Skeletal muscle tissue (tissue), 4 donors: ENCODE measurements around the gene CCIN. TPM values are rescaled to one million over a fixed set of nuclear protein-coding genes. Genes with fewer than 3 reads are reported as not detected.

ENCODE experiments used
- H3K27ac ChIP-seq: one replicate; pipeline ENCODE4 v1.7.0; 2013; ENCODE audit warnings: mild to moderate bottlenecking, low read depth, low read length, inconsistent platforms
- H3K27me3 ChIP-seq, 3 donors: one replicate each; pipeline ENCODE4 v1.7.0; 2013; ENCODE audit warnings: low read length in 3 of 3; ENCODE audit not compliant: control insufficient read depth in 3 of 3, insufficient read depth in 3 of 3
- H3K36me3 ChIP-seq, 3 donors: one replicate each; pipeline ENCODE4 v1.7.0; 2013; ENCODE audit warnings: low read length in 3 of 3; ENCODE audit not compliant: control insufficient read depth in 3 of 3, insufficient read depth in 3 of 3
- H3K4me1 ChIP-seq, 3 donors: one replicate each; pipeline ENCODE4 v1.7.0; 2013; ENCODE audit warnings: low read length in 3 of 3, mild to moderate bottlenecking in 3 of 3; ENCODE audit not compliant: control insufficient read depth in 3 of 3, insufficient read depth in 3 of 3
- H3K4me3 ChIP-seq, 3 donors: one replicate each; pipeline ENCODE4 v1.7.0; 2013; ENCODE audit warnings: low read length in 3 of 3
- H3K9ac ChIP-seq, 3 donors: one replicate each; pipeline ENCODE4 v1.7.0; 2013; ENCODE audit warnings: low read length in 3 of 3, mild to moderate bottlenecking in 3 of 3, moderate library complexity in 2 of 3, low read depth in 1 of 3
- H3K9me3 ChIP-seq, 3 donors: one replicate each; pipeline ENCODE4 v1.7.0; 2013; ENCODE audit warnings: low read length in 3 of 3; ENCODE audit not compliant: control insufficient read depth in 3 of 3
- total RNA-seq: library from RNA; depleted of rRNA; stranded (reverse); fragments of >200 nt; gene quantifications from one replicate; pipeline ENCODE4 v1.2.3, GENCODE V29; 2014
- donor health status: Osteomylitis.

Gene CCIN
- total RNA-seq, 1 donor from 2014 or later, result 1.0 TPM

DNA sequence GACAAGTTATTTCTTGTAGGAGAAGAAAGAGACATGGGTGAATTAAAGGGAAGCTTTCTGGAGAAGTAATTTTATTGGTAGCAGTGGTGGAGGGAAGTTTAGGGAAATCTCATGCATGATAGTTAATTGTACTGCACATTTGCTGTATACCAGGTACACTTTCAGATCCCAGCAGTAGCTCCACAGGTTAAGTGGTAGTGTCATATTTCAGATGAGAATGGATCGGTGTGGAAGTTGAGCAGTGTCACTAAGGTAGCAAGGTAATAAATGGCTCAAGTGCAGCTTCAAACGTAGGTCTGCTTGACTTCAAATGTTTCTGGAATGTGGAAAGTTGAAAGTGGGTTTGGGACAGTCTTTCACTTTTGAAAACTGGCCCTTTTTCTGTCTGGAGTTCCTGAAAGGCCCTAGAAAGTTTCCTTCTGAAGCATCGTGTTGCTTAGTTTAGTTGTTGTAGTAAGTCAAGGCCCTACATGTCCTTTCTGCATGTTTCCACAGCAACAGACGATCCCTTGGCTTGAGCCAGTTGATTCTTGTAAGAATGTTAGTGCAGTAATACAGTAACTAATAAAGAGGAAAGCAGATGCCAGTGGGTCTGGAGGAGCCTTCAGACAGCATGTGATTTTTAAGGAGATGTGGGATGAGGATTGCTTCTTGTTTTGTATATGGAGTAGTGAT, 25.3 kb downstream of the CCIN start:
- Histone ChIP-seq H3K36me3 (peaks cover 5% of the 10 kb centered on the region in 3 donors), H3K9ac (no peak overlapping the region)

DNA sequence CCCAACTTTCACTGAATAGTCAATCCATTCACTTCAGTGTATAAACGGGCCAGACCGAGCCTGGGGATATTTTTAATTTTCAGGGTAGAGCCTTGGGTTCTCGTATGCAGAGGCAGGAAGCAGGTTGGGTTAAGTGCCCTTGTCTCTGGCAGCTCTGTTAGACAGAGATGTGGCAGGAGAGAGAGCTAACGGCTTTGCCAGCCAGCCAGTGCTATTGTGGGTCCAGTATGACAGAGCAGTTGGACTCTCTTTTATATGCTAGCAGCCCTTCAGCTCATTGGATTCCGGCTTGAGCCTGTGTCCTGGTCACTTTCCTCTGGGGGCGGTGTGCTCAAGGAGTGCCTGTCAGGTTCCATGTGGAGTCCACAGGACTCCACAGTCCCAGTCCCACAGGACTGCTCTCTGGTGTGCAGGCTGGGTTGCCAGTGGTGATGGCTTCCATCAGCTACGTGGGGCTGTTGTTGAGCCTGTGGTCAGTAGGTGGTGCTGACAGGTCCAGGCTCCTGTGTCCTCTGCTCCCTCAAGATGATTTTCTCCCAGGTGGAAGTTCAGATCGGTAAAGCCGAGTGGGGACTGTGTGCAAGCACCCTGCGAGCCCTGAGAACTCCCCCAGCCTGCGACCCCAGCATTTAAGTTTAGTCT, 35.8 kb downstream of the CCIN start:
- peaks cover 43 to 80% (median 72%) of the 10 kb centered on the region in 3 donors for H3K36me3 ChIP-seq

More for the DNA sequence above, 25.3 kb downstream of the CCIN start:
- Histone ChIP-seq H3K4me3 (no peak overlapping the region), H3K4me1 (peaks cover 25 to 43% (median 39%) of the 10 kb centered on the region in 3 donors), H3K27ac (no peak overlapping the region), H3K27me3 (no peaks in the 10 kb centered on the region), H3K9me3 (no peaks in the 10 kb centered on the region)

DNA sequence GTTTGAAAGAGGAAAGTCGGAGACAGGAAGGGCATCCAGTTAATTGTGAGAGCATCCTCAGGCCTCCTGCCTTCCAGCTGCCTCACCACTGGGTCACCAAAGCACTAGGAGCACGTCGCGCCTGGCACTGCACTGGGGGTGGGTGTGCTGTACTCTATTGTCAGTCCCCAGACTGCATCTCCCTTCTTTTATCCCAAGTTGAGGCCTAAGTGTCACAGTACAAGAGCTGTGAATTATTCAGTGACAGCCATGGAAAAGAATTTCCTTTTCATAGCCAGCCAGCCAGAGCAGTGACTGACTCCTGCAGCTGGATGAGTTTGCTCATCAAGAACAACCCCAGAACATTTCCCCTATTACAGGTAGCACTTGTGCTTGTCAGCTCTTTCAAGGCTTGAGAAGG, 37.8 kb downstream of the CCIN start:
- peak overlapping the region in 2 of 3 donors; percentile 28 to 41 for H3K9ac ChIP-seq
- no peaks in the 10 kb centered on the region for H3K27me3 ChIP-seq
- no peaks in the 10 kb centered on the region for H3K9me3 ChIP-seq
- H3K4me1 ChIP-seq, result peaks cover 34 to 41% (median 39%) of the 10 kb centered on the region in 3 donors
- H3K4me3 ChIP-seq, result no peak overlapping the region
- peak overlapping the region; percentile 50 for H3K27ac ChIP-seq
- H3K36me3 ChIP-seq, result peaks cover 37 to 67% (median 64%) of the 10 kb centered on the region in 3 donors

More for the DNA sequence above, 35.8 kb downstream of the CCIN start:
- Histone ChIP-seq H3K9ac (no peak overlapping the region), H3K27ac (no peak overlapping the region), H3K4me1 (peaks cover 22 to 24% (median 24%) of the 10 kb centered on the region in 3 donors), H3K4me3 (no peak overlapping the region), H3K27me3 (no peaks in the 10 kb centered on the region), H3K9me3 (no peaks in the 10 kb centered on the region)

DNA sequence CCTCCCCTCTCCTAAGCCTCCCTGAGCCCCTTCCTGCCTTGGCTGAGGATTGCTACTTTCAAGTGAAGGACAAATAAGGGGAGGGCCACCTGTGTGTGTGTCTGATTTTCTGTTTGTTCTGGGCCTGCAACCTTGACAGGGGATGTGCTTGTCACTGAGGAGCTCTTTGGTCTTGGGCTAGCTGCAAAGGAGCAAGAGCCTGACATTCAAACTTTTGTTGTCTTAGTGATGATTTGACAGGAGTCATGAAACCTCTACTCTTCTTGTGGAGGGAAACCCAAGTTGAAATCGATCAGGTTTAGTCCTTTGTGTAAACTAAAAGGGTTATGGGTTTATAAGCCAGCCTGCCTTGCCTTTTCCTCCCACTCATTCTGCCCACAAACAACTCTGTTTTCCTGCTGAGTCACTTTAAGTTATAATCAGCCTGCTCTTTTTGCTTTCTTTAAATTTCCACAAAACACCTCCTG, 38.4 kb downstream of the CCIN start:
- H3K4me1 ChIP-seq, result peaks cover 38 to 43% (median 42%) of the 10 kb centered on the region in 3 donors
- H3K27me3 ChIP-seq, result no peaks in the 10 kb centered on the region
- H3K27ac ChIP-seq, result peak overlapping the region; percentile 50
- H3K9me3 ChIP-seq, result no peaks in the 10 kb centered on the region
- H3K9ac ChIP-seq, result peak overlapping the region in 1 of 3 donors; percentile 41
- H3K4me3 ChIP-seq, result no peak overlapping the region
- peaks cover 33 to 68% (median 63%) of the 10 kb centered on the region in 3 donors for H3K36me3 ChIP-seq

DNA sequence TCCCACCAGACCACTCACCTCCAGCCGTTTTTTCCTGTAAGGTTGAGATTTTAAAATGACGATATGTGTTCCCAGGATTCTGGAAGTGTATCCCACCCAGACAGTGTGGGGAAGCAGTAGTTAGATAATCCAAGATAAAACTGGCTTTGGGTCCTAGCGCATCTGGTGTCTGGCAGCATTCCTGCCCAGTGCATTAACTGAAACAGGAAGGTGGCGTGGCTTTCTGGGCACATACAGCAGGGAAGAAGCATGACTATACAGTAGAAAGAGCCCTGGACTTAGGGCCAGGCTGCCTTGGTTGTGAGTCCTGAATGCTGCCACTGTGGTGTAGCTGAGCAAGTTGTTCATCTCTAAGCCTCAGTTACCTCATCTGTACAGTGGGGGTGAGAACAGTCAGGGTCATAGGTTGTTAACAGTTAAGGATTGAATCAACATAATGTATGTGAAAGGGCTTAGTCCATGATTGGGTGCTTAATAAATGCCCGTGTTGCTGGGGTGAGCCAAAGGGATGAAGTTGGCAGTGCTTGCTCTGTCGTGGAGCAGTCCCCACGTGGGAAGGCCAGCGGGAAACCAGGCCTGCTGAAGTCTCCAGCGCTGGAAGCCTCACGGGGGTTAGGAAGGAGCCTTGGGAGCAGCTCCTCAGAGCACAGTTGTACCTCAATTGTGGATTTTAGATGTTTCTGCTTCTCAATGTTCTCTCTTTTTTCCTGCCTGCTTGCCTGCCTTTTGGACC, 39.5 kb downstream of the CCIN start:
- H3K9me3 ChIP-seq, result no peaks in the 10 kb centered on the region
- H3K27me3 ChIP-seq, result no peaks in the 10 kb centered on the region
- peak overlapping the region; percentile 50 for H3K27ac ChIP-seq
- peaks cover 31 to 66% (median 58%) of the 10 kb centered on the region in 3 donors for H3K36me3 ChIP-seq
- H3K4me1 ChIP-seq, result peaks cover 42 to 50% (median 45%) of the 10 kb centered on the region in 3 donors
- H3K9ac ChIP-seq, result no peak overlapping the region
- no peak overlapping the region for H3K4me3 ChIP-seq

DNA sequence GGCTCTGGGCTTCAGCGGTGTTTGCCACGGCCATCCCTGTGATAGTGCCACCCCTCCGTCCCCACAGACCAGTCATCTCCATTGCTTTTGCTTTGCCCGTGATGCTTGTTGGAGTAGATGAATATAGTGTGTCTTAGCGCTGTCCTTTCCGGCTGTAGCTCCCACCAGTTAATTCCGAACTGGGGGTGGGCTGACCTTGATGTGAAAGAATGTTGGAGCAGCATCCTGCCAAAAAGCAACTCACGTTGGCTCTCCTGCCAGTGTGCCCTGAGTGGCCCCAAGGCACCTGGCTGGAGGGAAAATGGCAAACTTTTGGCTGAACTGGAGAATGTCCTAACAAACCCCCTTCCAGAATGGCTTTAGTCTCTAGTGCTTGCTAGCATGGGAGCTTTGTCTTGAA, 41.5 kb downstream of the CCIN start:
- Histone ChIP-seq H3K9me3 (no peaks in the 10 kb centered on the region), H3K27ac (peak overlapping the region; percentile 1), H3K4me1 (peaks cover 47 to 55% (median 55%) of the 10 kb centered on the region in 3 donors), H3K9ac (no peak overlapping the region), H3K4me3 (no peak overlapping the region), H3K36me3 (peaks cover 13 to 51% (median 41%) of the 10 kb centered on the region in 3 donors), H3K27me3 (no peaks in the 10 kb centered on the region)

DNA sequence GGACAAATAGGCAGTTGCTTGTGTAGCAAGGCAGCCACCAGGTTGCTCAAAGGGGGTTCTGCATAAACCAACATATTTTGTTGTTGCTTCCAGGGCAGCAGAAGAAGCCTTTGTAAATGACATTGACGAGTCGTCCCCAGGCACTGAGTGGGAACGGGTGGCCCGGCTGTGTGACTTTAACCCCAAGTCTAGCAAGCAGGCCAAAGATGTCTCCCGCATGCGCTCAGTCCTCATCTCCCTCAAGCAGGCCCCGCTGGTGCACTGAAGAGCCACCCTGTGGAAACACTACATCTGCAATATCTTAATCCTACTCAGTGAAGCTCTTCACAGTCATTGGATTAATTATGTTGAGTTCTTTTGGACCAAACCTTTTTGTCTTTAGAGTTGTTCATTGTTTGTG, 42.3 kb downstream of the CCIN start:
- Histone ChIP-seq H3K4me1 (peaks cover 51 to 60% (median 56%) of the 10 kb centered on the region in 3 donors), H3K36me3 (peaks cover 10 to 46% (median 37%) of the 10 kb centered on the region in 3 donors), H3K9ac (no peak overlapping the region), H3K27me3 (no peaks in the 10 kb centered on the region), H3K4me3 (no peak overlapping the region), H3K27ac (peak overlapping the region; percentile 39), H3K9me3 (no peaks in the 10 kb centered on the region)

DNA sequence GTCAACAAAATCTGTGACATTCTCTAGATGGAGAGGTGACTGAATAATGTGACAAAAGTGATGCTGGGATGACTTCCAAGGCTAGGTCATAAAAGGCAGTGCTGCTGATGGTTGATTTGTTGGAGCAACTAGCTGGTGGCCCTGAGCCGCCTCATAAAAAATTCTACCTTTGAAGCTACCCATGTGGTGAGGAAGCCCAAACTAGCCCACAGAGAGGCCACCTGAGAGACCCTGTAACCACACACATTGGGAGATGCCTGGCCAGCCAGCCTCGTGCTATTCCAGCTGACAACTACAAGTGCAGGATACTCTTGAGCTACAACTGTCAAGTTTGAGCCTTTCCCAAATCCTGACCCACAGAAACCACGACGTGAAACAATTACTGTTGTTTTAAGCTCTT, 44.2 kb downstream of the CCIN start:
- Histone ChIP-seq H3K4me3 (no peak overlapping the region), H3K27me3 (no peaks in the 10 kb centered on the region), H3K9ac (no peak overlapping the region), H3K27ac (peak overlapping the region; percentile 39), H3K4me1 (peaks cover 34 to 45% (median 44%) of the 10 kb centered on the region in 3 donors), H3K36me3 (peaks cover 14 to 46% (median 40%) of the 10 kb centered on the region in 3 donors), H3K9me3 (no peaks in the 10 kb centered on the region)

DNA sequence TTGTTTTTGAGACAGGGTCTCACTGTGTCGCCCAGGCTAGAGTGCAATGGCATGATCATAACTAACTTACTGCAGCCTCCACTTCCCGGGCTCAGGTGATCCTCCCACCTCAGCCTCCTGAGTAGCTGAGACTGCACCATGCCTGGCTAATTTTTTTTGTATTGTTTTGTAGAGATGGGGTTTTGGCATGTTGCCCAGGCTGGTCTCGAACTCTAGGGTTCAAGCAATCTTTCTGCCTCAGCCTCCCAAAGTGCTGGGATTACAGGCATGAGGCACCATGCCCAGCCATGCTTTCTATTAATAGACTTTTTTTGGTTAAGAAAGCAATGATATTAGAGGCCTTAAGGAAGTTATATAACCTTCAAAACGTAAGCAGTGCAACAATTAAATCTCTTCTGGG, 44.8 kb downstream of the CCIN start:
- Histone ChIP-seq H3K36me3 (peaks cover 16 to 46% (median 40%) of the 10 kb centered on the region in 3 donors), H3K27ac (peak overlapping the region; percentile 39), H3K9ac (no peak overlapping the region), H3K4me3 (no peak overlapping the region), H3K4me1 (peaks cover 28 to 46% (median 44%) of the 10 kb centered on the region in 3 donors), H3K27me3 (no peaks in the 10 kb centered on the region), H3K9me3 (no peaks in the 10 kb centered on the region)
